A673 (cell line): ENCODE results near the gene ARHGEF1. TPM values are rescaled to one million over a fixed set of nuclear protein-coding genes. Genes with fewer than 3 reads are reported as not detected.

ENCODE experiments used
- BruUV-seq: library from RNA; stranded (reverse); fragments of 400-500 nt; replicated peaks from 2 replicates; lab custom pipeline; 2021; lab: Mats Ljungman, UMichigan
- CTCF ChIA-PET: fragments of 300-600 bp; sonication (Branson Sonifier 250); formaldehyde crosslinking; loops from one replicate; lab custom pipeline; 2022; ENCODE audit warnings: antibody characterized with exemption; lab: Charles Lee
- POLR2A ChIA-PET: fragments of 300-600 bp; sonication (Branson Sonifier 250); formaldehyde crosslinking; loops from one replicate; lab custom pipeline; 2022; ENCODE audit warnings: antibody characterized with exemption; ENCODE audit not compliant: low non-redundant PET; lab: Charles Lee
- DNase-seq: peaks from one replicate; pipeline ENCODE4 v3.0.0-alpha.2; 2015; ENCODE audit warnings: low spot score
- H3K27ac ChIP-seq: fragments of 200-600 bp; sonication (generic); 2 replicates; pipeline ENCODE4 v1.5.1; 2016; ENCODE audit warnings: mixed run types, low read depth, mild to moderate bottlenecking, mixed read lengths, antibody characterized with exemption, low read length; ENCODE audit not compliant: poor library complexity, severe bottlenecking
- H3K27me3 ChIP-seq: fragments of 200-600 bp; sonication (generic); replicated peaks from 2 replicates; pipeline ENCODE4 v1.6.1; 2017; ENCODE audit warnings: mixed run types, low read depth, mild to moderate bottlenecking, mixed read lengths, antibody characterized with exemption, low read length; ENCODE audit not compliant: insufficient read depth, poor library complexity
- H3K36me3 ChIP-seq: fragments of 200-600 bp; sonication (generic); 2 replicates; pipeline ENCODE4 v1.6.1; 2016; ENCODE audit warnings: mixed run types, mild to moderate bottlenecking, mixed read lengths, antibody characterized with exemption, low read length; ENCODE audit not compliant: insufficient read depth, poor library complexity, severe bottlenecking
- H3K4me1 ChIP-seq: fragments of 200-600 bp; sonication (generic); 2 replicates; pipeline ENCODE4 v1.6.1; 2017; ENCODE audit warnings: mixed run types, mild to moderate bottlenecking, mixed read lengths, antibody characterized with exemption, low read length; ENCODE audit not compliant: insufficient read depth, poor library complexity, severe bottlenecking
- H3K4me3 ChIP-seq: fragments of 200-600 bp; sonication (generic); 2 replicates; pipeline ENCODE4 v1.5.1; 2016; ENCODE audit warnings: low read depth, mixed run types, mild to moderate bottlenecking, mixed read lengths, low read length; ENCODE audit not compliant: poor library complexity, severe bottlenecking
- H3K9me3 ChIP-seq: fragments of 200-600 bp; sonication (generic); 2 replicates; pipeline ENCODE4 v1.6.1; 2016; ENCODE audit warnings: mixed run types, low read depth, mild to moderate bottlenecking, mixed read lengths, antibody characterized with exemption, low read length; ENCODE audit not compliant: poor library complexity, severe bottlenecking
- CTCF ChIP-seq: fragments of 300-800, 200-600 bp; sonication (generic); conservative IDR thresholded peaks from 2 replicates; pipeline ENCODE4 v1.5.1; 2017; ENCODE audit warnings: low read depth, mild to moderate bottlenecking, antibody characterized with exemption, low read length, moderate library complexity, mixed read lengths
- EZH2 ChIP-seq: fragments of 200-600 bp; sonication (generic); IDR thresholded peaks from 2 replicates; pipeline ENCODE4 v1.6.1; 2017; ENCODE audit warnings: borderline replicate concordance, low read depth, mild to moderate bottlenecking, mixed read lengths, antibody characterized with exemption, low read length; ENCODE audit not compliant: poor library complexity, severe bottlenecking
- intact Hi-C: fragments of 100-400 bp; cut with micrococcal nuclease; formaldehyde crosslinking; loops from one replicate; pipeline ENCODE4 v1.10.0; 2022; ENCODE audit not compliant: unreplicated experiment
- total RNA-seq: library from RNA; stranded (reverse); gene quantifications from 2 replicates; pipeline ENCODE4 v1.2.3, GENCODE V29; 2021

Gene ARHGEF1
- total RNA-seq, 1 experiment from 2014 or later: 164 TPM

DNA sequence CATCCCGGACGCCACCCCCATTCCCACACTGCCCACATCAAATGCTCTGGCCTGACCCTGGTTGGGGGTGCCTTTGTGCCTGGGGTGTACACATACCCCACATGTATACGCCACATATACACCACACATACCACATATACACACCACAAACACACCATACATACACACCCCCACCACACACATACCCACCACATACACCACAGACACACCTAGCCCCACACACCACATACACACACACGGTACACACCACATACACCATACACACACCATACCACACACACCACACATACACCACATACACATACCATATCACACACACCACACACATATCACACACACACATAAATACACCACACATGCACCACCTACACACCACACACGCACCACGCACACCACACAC lies 35.1 kb downstream of the ARHGEF1 start:
- Histone ChIP-seq H3K9me3 (no peaks in the 10 kb centered on the region), H3K27me3 (peaks cover 31% of the 10 kb centered on the region), H3K27ac (no peak overlapping the region), H3K36me3 (no peaks in the 10 kb centered on the region), H3K4me1 (peaks cover 4% of the 10 kb centered on the region), H3K4me3 (no peak overlapping the region)
- ChIA-PET CTCF (no interaction called here), POLR2A (no interaction called here)
- TF ChIP-seq EZH2: no peak
- intact Hi-C loops: no loop called here
- BruUV-seq: no TSS peak
- no peak for DNase-seq

- Histone ChIP-seq H3K4me3 (no peak overlapping the region), H3K27ac (no peak overlapping the region), H3K36me3 (no peaks in the 10 kb centered on the region), H3K27me3 (peaks cover 26% of the 10 kb centered on the region), H3K4me1 (peaks cover 4% of the 10 kb centered on the region), H3K9me3 (no peaks in the 10 kb centered on the region)
- TF ChIP-seq CTCF: no peak
- no peak for TF ChIP-seq EZH2
- POLR2A ChIA-PET: no interaction called here
- CTCF ChIA-PET: no interaction called here
- no TSS peak for BruUV-seq
- DNase-seq: no peak
- intact Hi-C loops: no loop called here
These were observed 35.8 kb downstream of the ARHGEF1 start for GRCh38 chr19:41918653-41919244.

- BruUV-seq: no TSS peak
- no peaks in the 10 kb centered on the region for H3K9me3 ChIP-seq
- ChIA-PET CTCF (no interaction called here), POLR2A (no interaction called here)
- no peak for DNase-seq
- TF ChIP-seq EZH2: no peak
- no peak for TF ChIP-seq CTCF
- peaks cover 4% of the 10 kb centered on the region for H3K4me1 ChIP-seq
- H3K27ac ChIP-seq: no peak overlapping the region
- no peaks in the 10 kb centered on the region for H3K36me3 ChIP-seq
- intact Hi-C loops: no loop called here
- no peak overlapping the region for H3K4me3 ChIP-seq
- peaks cover 16% of the 10 kb centered on the region for H3K27me3 ChIP-seq
These were observed 37.1 kb downstream of the ARHGEF1 start for GRCh38 chr19:41919948-41920712.
